WTC11 (cell line): ENCODE data around the gene WNT8A. TPM values are rescaled to one million over a fixed set of nuclear protein-coding genes. Genes with fewer than 3 reads are reported as not detected.

Experiments used
- ATAC-seq: fragments of 200-7000 bp; cut with Tn5 transposase; 2 replicates; pipeline ENCODE4 v1.10.0; 2021; ENCODE audit warnings: mild to moderate bottlenecking, moderate library complexity
- CTCF ChIA-PET: fragments of 300-600 bp; sonication (Branson Sonifier 250); formaldehyde crosslinking; loops from one replicate; lab custom pipeline; 2021; ENCODE audit warnings: antibody characterized with exemption; lab: Charles Lee
- POLR2A ChIA-PET: fragments of 350-600 bp; sonication (Branson Sonifier 250); formaldehyde crosslinking; loops from one replicate; lab custom pipeline; 2021; ENCODE audit warnings: antibody characterized with exemption; lab: Charles Lee
- DNase-seq: peaks from one replicate; pipeline ENCODE4 v3.0.0; 2021; ENCODE audit warnings: low spot score
- H3K27ac Mint-ChIP-seq: 2 replicates; pipeline ENCODE4 v1.8.0; 2021; ENCODE audit warnings: mixed read lengths
- H3K27me3 Mint-ChIP-seq: 2 replicates; pipeline ENCODE4 v1.8.0; 2021; ENCODE audit warnings: low read depth, mild to moderate bottlenecking, moderate library complexity, mixed read lengths
- H3K36me3 Mint-ChIP-seq: 2 replicates; pipeline ENCODE4 v1.8.0; 2021; ENCODE audit warnings: mixed read lengths
- H3K4me1 Mint-ChIP-seq: 2 replicates; pipeline ENCODE4 v1.8.0; 2022; ENCODE audit warnings: mixed read lengths
- H3K4me3 Mint-ChIP-seq: 2 replicates; pipeline ENCODE4 v1.8.0; 2021; ENCODE audit warnings: mild to moderate bottlenecking, moderate library complexity, mixed read lengths
- H3K9me3 Mint-ChIP-seq: 2 replicates; pipeline ENCODE4 v1.8.0; 2021; ENCODE audit warnings: mixed read lengths
- AFF4 ChIP-seq: sonication (generic); formaldehyde crosslinking; IDR thresholded peaks from 2 replicates; pipeline ENCODE4 v1.8.1; 2023; ENCODE audit warnings: mild to moderate bottlenecking, missing genetic modification reagents, borderline replicate concordance
- ATF6 ChIP-seq: sonication (generic); formaldehyde crosslinking; IDR thresholded peaks from 2 replicates; pipeline ENCODE4 v1.8.1; 2023; ENCODE audit warnings: mild to moderate bottlenecking, missing genetic modification reagents
- CREB1 ChIP-seq: sonication (generic); formaldehyde crosslinking; IDR thresholded peaks from 2 replicates; pipeline ENCODE4 v1.8.0; 2023; ENCODE audit warnings: mild to moderate bottlenecking, missing genetic modification reagents
- E2F4 ChIP-seq: sonication (generic); formaldehyde crosslinking; IDR thresholded peaks from 2 replicates; pipeline ENCODE4 v1.8.1; 2022; ENCODE audit warnings: low read depth, mild to moderate bottlenecking, moderate library complexity, missing genetic modification reagents, borderline replicate concordance
- EMX1 ChIP-seq: fragments of 250-450 bp; sonication (Bioruptor Pico); IDR thresholded peaks from 2 replicates; pipeline ENCODE4 v1.8.0; 2021; ENCODE audit warnings: mild to moderate bottlenecking
- ESRRA ChIP-seq: sonication (generic); formaldehyde crosslinking; IDR thresholded peaks from 2 replicates; pipeline ENCODE4 v1.8.1; 2022; ENCODE audit warnings: mild to moderate bottlenecking, missing genetic modification reagents, borderline replicate concordance
- FOXP4 ChIP-seq: sonication (generic); formaldehyde crosslinking; IDR thresholded peaks from 2 replicates; pipeline ENCODE4 v1.8.0; 2022; ENCODE audit warnings: mild to moderate bottlenecking, missing genetic modification reagents
- GABPB1 ChIP-seq: sonication (generic); formaldehyde crosslinking; IDR thresholded peaks from 2 replicates; pipeline ENCODE4 v1.8.1; 2023; ENCODE audit warnings: mild to moderate bottlenecking, missing genetic modification reagents
- HMGA2 ChIP-seq: fragments of 250-450 bp; sonication (Bioruptor Pico); IDR thresholded peaks from 2 replicates; pipeline ENCODE4 v1.4.0; 2021; ENCODE audit warnings: mild to moderate bottlenecking, moderate library complexity
- KAT7 ChIP-seq: sonication (generic); formaldehyde crosslinking; IDR thresholded peaks from 2 replicates; pipeline ENCODE4 v1.8.1; 2023; ENCODE audit warnings: missing genetic modification reagents, mild to moderate bottlenecking, borderline replicate concordance
- MXD4 ChIP-seq: fragments of 250-450 bp; sonication (Bioruptor Pico); IDR thresholded peaks from 2 replicates; pipeline ENCODE4 v1.8.0; 2021; ENCODE audit warnings: mild to moderate bottlenecking, moderate library complexity, borderline replicate concordance
- NFATC4 ChIP-seq: fragments of 250-450 bp; sonication (Bioruptor Pico); IDR thresholded peaks from 2 replicates; pipeline ENCODE4 v1.9.0; 2021; ENCODE audit warnings: mild to moderate bottlenecking
- NR1H2 ChIP-seq: sonication (generic); formaldehyde crosslinking; IDR thresholded peaks from 2 replicates; pipeline ENCODE4 v1.9.0; 2021; ENCODE audit warnings: mild to moderate bottlenecking, moderate library complexity, missing genetic modification reagents
- NR2C2 ChIP-seq: sonication (generic); formaldehyde crosslinking; IDR thresholded peaks from 2 replicates; pipeline ENCODE4 v1.8.0; 2022; ENCODE audit warnings: mild to moderate bottlenecking, missing genetic modification reagents
- NR3C1 ChIP-seq: sonication (generic); formaldehyde crosslinking; conservative IDR thresholded peaks from 2 replicates; pipeline ENCODE4 v1.8.1; 2023; ENCODE audit warnings: low read depth, mild to moderate bottlenecking, missing genetic modification reagents
- RORB ChIP-seq: fragments of 250-450 bp; sonication (Bioruptor Pico); IDR thresholded peaks from 2 replicates; pipeline ENCODE4 v1.9.0; 2021; ENCODE audit warnings: mild to moderate bottlenecking
- TEAD4 ChIP-seq: sonication (generic); formaldehyde crosslinking; IDR thresholded peaks from 2 replicates; pipeline ENCODE4 v1.8.0; 2022; ENCODE audit warnings: mild to moderate bottlenecking, missing genetic modification reagents
- ZBTB21 ChIP-seq: sonication (generic); formaldehyde crosslinking; IDR thresholded peaks from 2 replicates; pipeline ENCODE4 v1.8.1; 2023; ENCODE audit warnings: mild to moderate bottlenecking, missing genetic modification reagents, borderline replicate concordance
- ZNF219 ChIP-seq: sonication (generic); formaldehyde crosslinking; IDR thresholded peaks from 2 replicates; pipeline ENCODE4 v1.8.0; 2023; ENCODE audit warnings: missing genetic modification reagents, mild to moderate bottlenecking, borderline replicate concordance
- ZNF317 ChIP-seq: sonication (generic); formaldehyde crosslinking; IDR thresholded peaks from 2 replicates; pipeline ENCODE4 v1.8.1; 2023; ENCODE audit warnings: low read depth, mild to moderate bottlenecking, moderate library complexity, missing genetic modification reagents, borderline replicate concordance
- ZSCAN18 ChIP-seq: fragments of 250-450 bp; sonication (Bioruptor Pico); IDR thresholded peaks from 2 replicates; pipeline ENCODE4 v2.1.2; 2022; ENCODE audit warnings: mild to moderate bottlenecking, moderate library complexity
- total RNA-seq: library from RNA; stranded (reverse); gene quantifications from 3 replicates; pipeline ENCODE4 v1.2.3, GENCODE V29; 2021

WNT8A gene
- total RNA-seq, 1 experiment from 2014 or later: not detected

GRCh38 chr5:138128334-138128733 is 44.5 kb downstream of the WNT8A start (continued):
- no peak for TF ChIP-seq ATF6 (CRISPR knock-in tag)
- TF ChIP-seq ESRRA (CRISPR knock-in tag): no peak
- no peak for TF ChIP-seq NR2C2 (CRISPR knock-in tag)
- TF ChIP-seq TEAD4 (CRISPR knock-in tag): no peak
- TF ChIP-seq KAT7 (CRISPR knock-in tag): no peak
- TF ChIP-seq E2F4: no peak
- no peak for TF ChIP-seq NR1H2 (CRISPR knock-in tag)
- TF ChIP-seq ZNF317 (CRISPR knock-in tag): no peak
- TF ChIP-seq ZNF219 (CRISPR knock-in tag): no peak
- no peak for TF ChIP-seq HMGA2
- no peak for TF ChIP-seq GABPB1 (CRISPR knock-in tag)

- TF ChIP-seq EMX1 (CRISPR knock-in tag) (no peak), AFF4 (CRISPR knock-in tag) (no peak), ZBTB21 (CRISPR knock-in tag) (no peak), CREB1 (no peak), NR3C1 (no peak), ZSCAN18 (no peak), FOXP4 (CRISPR knock-in tag) (no peak), RORB (CRISPR knock-in tag) (no peak), NFATC4 (CRISPR knock-in tag) (no peak), MXD4 (CRISPR knock-in tag) (no peak)
- Mint-ChIP-seq H3K27ac (no peak overlapping the region), H3K36me3 (no peaks in the 10 kb centered on the region), H3K4me1 (0 out of 2 replicates have a peak, but pooled peaks cover 2% of the 10 kb centered on the region), H3K4me3 (no peak overlapping the region), H3K9me3 (no peaks in the 10 kb centered on the region), H3K27me3 (no peaks in the 10 kb centered on the region)
- POLR2A ChIA-PET: no interaction called here
- DNase-seq (no peak), ATAC-seq (no peak)
- CTCF ChIA-PET: interaction anchor here (0.6 to 2.7 kb wide), 4 partner anchors 47 to 93 kb away, joined by 3 to 14 read pairs (median 5); no protein-coding TSS in a partner anchor
These were observed 45.5 kb downstream of the WNT8A start for GRCh38 chr5:138129347-138129746.
